B cell (primary cell): ENCODE measurements around the gene STARD9. TPM values are rescaled to one million over a fixed set of nuclear protein-coding genes. Genes with fewer than 3 reads are reported as not detected.

Experiments
- ATAC-seq: fragments of 200-7000 bp; cut with Tn5 transposase; one replicate; pipeline ENCODE4 v1.10.0; 2021; ENCODE audit warnings: low read depth, mild to moderate bottlenecking, moderate number of reproducible peaks, moderate library complexity
- CTCF ChIA-PET: fragments of 350-600 bp; sonication (Branson Sonifier 250); formaldehyde crosslinking; loops from one replicate; lab custom pipeline; 2021; ENCODE audit warnings: antibody characterized with exemption, inconsistent platforms; lab: Charles Lee
- POLR2A ChIA-PET: fragments of 350-600 bp; sonication (Branson Sonifier 250); formaldehyde crosslinking; loops from one replicate; lab custom pipeline; 2021; ENCODE audit warnings: antibody characterized with exemption; lab: Charles Lee
- DNase-seq: peaks from one replicate; pipeline ENCODE4 v3.0.0; 2013
- H2AFZ ChIP-seq: 2 replicates; pipeline ENCODE4 v1.6.1; 2012; ENCODE audit warnings: mild to moderate bottlenecking, low read depth, low read length; ENCODE audit not compliant: insufficient read depth, poor library complexity, severe bottlenecking
- H3K27ac ChIP-seq, 2 donors: 1 replicate in 1 of 2; 2 replicates in 1 of 2; pipeline ENCODE4 v1.5.1; 2012 to 2013; ENCODE audit warnings: low read length in 2 of 2, mild to moderate bottlenecking in 2 of 2, moderate library complexity in 1 of 2
- H3K27me3 ChIP-seq, 4 experiments: fragments of 200-600 bp in 1 of 4; sonication (generic) in 1 of 4; replicated peaks in 1 of 4; 1 replicate in 2 of 4; 2 replicates in 2 of 4; pipeline versions ENCODE4 v1.6.1 to v1.7.0; 2013 to 2016; ENCODE audit warnings: low read length in 3 of 4, mild to moderate bottlenecking in 2 of 4, mixed read lengths in 1 of 4, moderate library complexity in 1 of 4; ENCODE audit not compliant: insufficient read depth in 4 of 4, control insufficient read depth in 3 of 4; ENCODE audit errors: control extremely low read depth in 1 of 4
- H3K36me3 ChIP-seq, 2 experiments: replicated peaks in 1 of 2; 1 replicate in 1 of 2; 2 replicates in 1 of 2; pipeline versions ENCODE4 v1.6.1 to v1.7.1; 2013; ENCODE audit warnings: low read length in 1 of 2; ENCODE audit not compliant: insufficient read depth in 2 of 2, control insufficient read depth in 1 of 2; ENCODE audit errors: control extremely low read depth in 1 of 2, extremely low read depth in 1 of 2
- H3K4me1 ChIP-seq, 2 donors: fragments of 200-600 bp in 1 of 2; sonication (generic) in 1 of 2; 1 replicate in 1 of 2; 2 replicates in 1 of 2; pipeline versions ENCODE4 v1.5.1 to v1.6.1; 2013 to 2017; ENCODE audit warnings: low read length in 2 of 2; ENCODE audit not compliant: control insufficient read depth in 2 of 2, insufficient read depth in 2 of 2
- H3K4me2 ChIP-seq: replicated peaks from 2 replicates; pipeline ENCODE3; 2012; ENCODE audit warnings: mild to moderate bottlenecking, low read depth, low read length; ENCODE audit not compliant: poor library complexity, severe bottlenecking
- H3K4me3 ChIP-seq, 5 experiments: fragments of 200-600 bp in 1 of 5; sonication (generic) in 1 of 5; 1 replicate in 3 of 5; 2 replicates in 2 of 5; pipeline versions ENCODE4 v1.5.1 to v1.7.0; 2011 to 2016; ENCODE audit warnings: low read length in 4 of 5, mild to moderate bottlenecking in 4 of 5, low read depth in 2 of 5, control low read depth in 1 of 5, moderate library complexity in 1 of 5; ENCODE audit not compliant: insufficient read depth in 1 of 5; ENCODE audit errors: control extremely low read depth in 1 of 5, extremely low read depth in 1 of 5
- H3K79me2 ChIP-seq: fragments of 200-600 bp; sonication (generic); one replicate; pipeline ENCODE4 v1.6.0; 2016; ENCODE audit warnings: low read length; ENCODE audit not compliant: control insufficient read depth, insufficient read depth
- H3K9ac ChIP-seq: fragments of 200-600 bp; sonication (generic); 2 replicates; pipeline ENCODE4 v1.6.1; 2017; ENCODE audit warnings: mild to moderate bottlenecking, low read length, moderate library complexity
- H3K9me3 ChIP-seq, 3 donors: one replicate each; pipeline versions ENCODE4 v1.6.1 to v1.7.1; 2013; ENCODE audit warnings: low read length in 2 of 3; ENCODE audit not compliant: control insufficient read depth in 2 of 3, insufficient read depth in 1 of 3; ENCODE audit errors: control extremely low read depth in 1 of 3
- H4K20me1 ChIP-seq: 2 replicates; pipeline ENCODE4 v1.6.0; 2012; ENCODE audit warnings: mild to moderate bottlenecking, low read length; ENCODE audit not compliant: insufficient read depth, control insufficient read depth, poor library complexity, severe bottlenecking
- H3K27ac Mint-ChIP-seq: one replicate; pipeline ENCODE4 v1.8.0; 2021; ENCODE audit warnings: mixed read lengths
- H3K27me3 Mint-ChIP-seq: one replicate; pipeline ENCODE4 v1.8.0; 2021; ENCODE audit warnings: mixed read lengths
- H3K4me1 Mint-ChIP-seq: one replicate; pipeline ENCODE4 v1.8.0; 2021; ENCODE audit warnings: mixed read lengths
- H3K4me3 Mint-ChIP-seq: one replicate; pipeline ENCODE4 v1.8.0; 2021; ENCODE audit warnings: mixed read lengths
- H3K9me3 Mint-ChIP-seq: one replicate; pipeline ENCODE4 v1.8.0; 2022; ENCODE audit warnings: mixed read lengths; ENCODE audit not compliant: insufficient read depth
- CTCF ChIP-seq: fragments of 200-600 bp; IDR thresholded peaks from one replicate; pipeline ENCODE4 v1.8.0; 2022; ENCODE audit warnings: antibody characterized with exemption, mild to moderate bottlenecking
- EZH2 ChIP-seq: IDR thresholded peaks from 2 replicates; pipeline ENCODE4 v1.6.1; 2012; ENCODE audit warnings: borderline replicate concordance, low read depth, mild to moderate bottlenecking, moderate library complexity, low read length; ENCODE audit not compliant: insufficient read depth, poor library complexity, severe bottlenecking
- WGBS: methylation state at CpG from one replicate; pipeline ENCODE4 v1.1.5; 2013; ENCODE audit warnings: missing lambda C conversion rate; ENCODE audit not compliant: insufficient coverage; 5-methylcytosine and 5-hydroxymethylcytosine counted together
- intact Hi-C: fragments of 100-400 bp; cut with micrococcal nuclease; formaldehyde crosslinking; loops from one replicate; pipeline ENCODE4 v1.10.0; 2022
- polyA plus RNA-seq: library from polyadenylated mRNA; depleted of rRNA; stranded (reverse); fragments of >200 nt; gene quantifications from 2 replicates; pipeline ENCODE4 v1.2.3, GENCODE V29; 2012
- total RNA-seq, 2 donors: library from RNA; stranded (reverse); fragments of 120-200 nt in 1 of 2; gene quantifications; 1 replicate in 1 of 2; 2 replicates in 1 of 2; pipeline versions ENCODE4 v1.2.3 to v1.2.4, GENCODE V29; 2013 to 2022

The STARD9 gene
- total and polyA plus RNA-seq, 2 donors (not counting 1 experiment from before 2014, with no cell fraction given), result 5.0 to 23.1 TPM

DNA sequence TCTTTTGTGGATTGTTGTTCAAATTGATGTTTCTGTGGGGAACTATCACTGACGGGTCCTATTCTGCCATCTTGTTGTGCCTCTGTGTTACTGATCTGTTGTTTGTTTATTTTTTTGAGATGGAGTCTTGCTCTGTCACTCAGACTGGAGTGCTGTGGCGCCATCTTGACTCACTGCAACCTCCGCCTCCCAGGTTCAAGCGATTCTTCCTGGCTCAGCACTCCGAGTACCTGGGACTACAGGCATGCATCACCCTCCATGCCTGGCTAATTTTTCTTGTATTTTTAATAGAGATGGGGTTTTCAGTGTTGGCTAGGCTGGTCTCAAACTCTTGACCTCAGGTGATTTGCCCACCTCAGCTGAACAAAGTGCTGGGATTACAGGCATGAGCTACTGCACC, 129.9 kb downstream of the STARD9 start:
- Mint-ChIP-seq H3K9me3 (no peaks in the 10 kb centered on the region), H3K27me3 (no peaks in the 10 kb centered on the region), H3K4me3 (no peak overlapping the region), H3K4me1 (no peaks in the 10 kb centered on the region), H3K27ac (no peak overlapping the region)
- Histone ChIP-seq H3K9ac (no peak overlapping the region), H4K20me1 (no peaks in the 10 kb centered on the region), H2AFZ (no peak overlapping the region), H3K27ac (no peak overlapping the region), H3K4me1 (no peaks in the 10 kb centered on the region), H3K9me3 (no peaks in the 10 kb centered on the region), H3K79me2 (no peaks in the 10 kb centered on the region), H3K27me3 (no peaks in the 10 kb centered on the region), H3K4me2 (no peak overlapping the region), H3K36me3 (no peaks in the 10 kb centered on the region), H3K4me3 (no peak overlapping the region)
- intact Hi-C loops, result loop anchor here (10.0 kb wide), 1 partner anchor 579 kb away; no protein-coding TSS in a partner anchor
- ChIA-PET POLR2A (no interaction called here), CTCF (interaction anchor here (0.8 to 4.7 kb wide), 7 partner anchors 50 to 580 kb away, joined by 3 to 85 read pairs (median 4); no protein-coding TSS in a partner anchor)
- 100% methylated on average over 1 of the region's 5 CpGs for WGBS
- DNase-seq (no peak), ATAC-seq (no peak)
- TF ChIP-seq EZH2 (no peak), CTCF (no peak)

DNA sequence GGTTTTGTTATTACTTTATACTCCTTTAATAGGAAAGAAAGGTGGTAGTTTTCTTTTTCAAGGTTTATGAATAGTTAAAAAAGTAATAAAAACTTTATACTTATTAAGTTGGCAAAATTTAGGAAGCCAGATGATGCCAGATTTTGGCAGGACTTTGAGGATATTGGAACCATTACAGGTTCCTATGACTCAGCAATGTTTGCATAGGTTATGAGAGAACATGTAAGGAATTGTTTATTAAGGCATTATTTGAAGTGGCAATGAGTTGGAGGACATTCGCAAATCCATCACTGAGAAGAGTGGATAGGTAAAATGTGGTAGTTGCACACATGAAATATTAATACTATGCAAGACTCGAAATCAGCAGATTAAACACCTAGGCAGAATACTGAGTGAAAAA, 131.7 kb downstream of the STARD9 start:
- 100% methylated on average over 1 of the region's 2 CpGs for WGBS
- no peaks in the 10 kb centered on the region for H4K20me1 ChIP-seq
- H3K27me3 ChIP-seq, result no peaks in the 10 kb centered on the region
- ChIA-PET POLR2A (no interaction called here), CTCF (interaction anchor here (4.7 kb wide), 1 partner anchor 220 kb away, joined by 85 read pairs; no protein-coding TSS in a partner anchor)
- no peak overlapping the region for H3K9ac ChIP-seq
- Mint-ChIP-seq H3K9me3 (no peaks in the 10 kb centered on the region), H3K27ac (no peak overlapping the region), H3K4me1 (no peaks in the 10 kb centered on the region), H3K4me3 (no peak overlapping the region), H3K27me3 (no peaks in the 10 kb centered on the region)
- H3K4me2 ChIP-seq, result no peak overlapping the region
- H3K4me3 ChIP-seq, result no peak overlapping the region
- no peak overlapping the region for H3K27ac ChIP-seq
- no peaks in the 10 kb centered on the region for H3K4me1 ChIP-seq
- no peak for TF ChIP-seq CTCF
- no peaks in the 10 kb centered on the region for H3K9me3 ChIP-seq
- no peaks in the 10 kb centered on the region for H3K79me2 ChIP-seq
- no peak for DNase-seq
- no peak for ATAC-seq
- no peak overlapping the region for H2AFZ ChIP-seq
- intact Hi-C loops, result loop anchor here (10.0 kb wide), 1 partner anchor 578 kb away; no protein-coding TSS in a partner anchor
- no peaks in the 10 kb centered on the region for H3K36me3 ChIP-seq
